ENCODE results near the gene SGPP1. TPM values are rescaled to one million over a fixed set of nuclear protein-coding genes. Genes with fewer than 3 reads are reported as not detected.
"Not testable (repeated sequence)": the region's sequence is repeated elsewhere in the genome, so short reads cannot be mapped to it uniquely, and the experiment has no call there.

Gene SGPP1
- total RNA-seq, 2 donors from 2014 or later: 16.4 to 17.7 TPM

DNA sequence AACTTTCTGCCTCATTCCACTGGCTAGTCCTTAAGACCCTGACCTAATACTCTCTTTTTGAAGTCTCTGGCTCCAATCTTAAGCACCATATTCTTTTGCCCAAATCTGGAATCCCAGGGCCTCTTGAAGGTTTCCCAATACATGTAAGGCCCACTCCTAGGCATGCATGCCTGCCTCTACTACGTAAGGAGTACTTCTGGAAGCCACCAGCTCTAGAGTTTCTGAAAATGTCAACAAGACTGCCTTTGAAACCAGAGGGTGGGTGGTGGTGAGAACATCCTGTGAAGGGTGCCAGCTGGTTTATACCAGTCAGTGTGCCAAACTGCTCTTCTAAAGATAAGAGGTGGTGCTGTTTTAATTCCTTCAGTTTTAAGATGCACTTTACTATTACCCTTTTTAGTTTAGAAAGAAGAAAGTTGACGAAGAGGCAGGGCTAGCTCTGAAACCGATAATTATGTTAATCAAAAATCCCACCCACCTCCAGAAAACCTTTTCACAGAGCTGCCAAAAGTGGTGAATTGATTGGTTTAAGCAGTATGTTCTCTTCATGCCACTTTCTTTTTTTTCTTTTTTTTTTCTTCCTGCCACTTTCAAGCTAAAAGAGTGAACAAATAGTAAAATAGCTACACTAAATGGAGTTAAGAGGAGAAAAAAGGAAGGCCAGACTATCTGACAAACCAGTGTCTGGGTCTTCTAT lies 77.5 kb downstream of the SGPP1 start:
- intact Hi-C loops (cut with DNase I): no loop called here

GRCh38 chr14:63647696-63648410 lies 80.0 kb downstream of the SGPP1 start:
- intact Hi-C loops (cut with DNase I): no loop called here
- no peak for DNase-seq (ENCODE audit: low spot score)

More for the DNA sequence above, 77.5 kb downstream of the SGPP1 start:
- DNase-seq (ENCODE audit: low spot score): no peak

DNA sequence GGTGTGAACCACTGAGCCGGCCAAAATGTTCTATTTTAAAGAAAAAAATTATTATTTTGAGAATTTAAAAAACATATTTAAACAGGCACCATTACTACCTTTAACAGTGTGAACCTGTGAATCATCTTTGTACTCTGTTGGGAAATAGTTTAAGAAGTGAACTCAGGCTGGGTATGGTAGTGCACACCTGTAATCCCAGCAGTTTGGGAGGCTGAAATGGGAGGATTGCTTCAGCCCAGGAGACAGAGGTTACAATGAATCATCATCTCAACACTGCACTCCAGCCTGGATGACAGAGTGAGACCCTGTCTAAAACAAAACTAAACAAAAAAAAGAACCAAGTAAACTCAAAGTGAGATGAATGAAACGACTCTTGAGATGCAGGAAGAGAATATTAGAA lies 83.1 kb downstream of the SGPP1 start:
- intact Hi-C loops (cut with DNase I): no loop called here
- DNase-seq (ENCODE audit: low spot score): no peak

DNA sequence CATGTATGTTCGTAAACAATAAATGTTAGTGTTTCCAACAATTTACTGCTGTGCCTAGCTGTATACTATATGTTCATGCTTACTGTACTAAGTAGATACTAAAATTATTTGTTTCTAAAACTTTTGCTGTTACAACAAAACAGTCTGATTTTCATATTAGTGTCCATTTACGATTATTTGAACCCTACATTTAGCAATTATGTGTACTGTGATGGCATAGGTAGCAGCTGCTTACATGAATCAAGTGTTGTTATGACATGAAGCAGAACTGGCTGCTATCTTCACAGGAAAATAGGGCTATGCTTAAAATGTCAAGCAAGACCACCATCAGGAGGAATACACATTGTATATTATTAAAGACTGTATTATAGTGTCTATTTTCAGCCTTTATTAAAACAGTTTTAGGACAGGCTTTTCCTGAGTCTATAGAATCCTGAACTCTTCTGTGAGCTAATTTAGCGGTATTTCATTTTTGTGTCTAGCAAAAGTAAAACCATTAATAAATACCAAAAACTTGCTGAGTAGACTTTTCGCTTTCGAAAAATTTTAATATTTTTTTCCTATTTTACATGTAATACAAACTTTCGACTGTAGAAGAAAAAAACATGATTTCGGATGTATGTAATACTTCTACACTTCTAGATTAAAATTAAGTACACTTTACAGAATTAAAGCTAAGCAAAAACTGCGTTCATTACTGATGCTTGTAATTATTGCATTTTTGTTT lies 85.0 kb downstream of the SGPP1 start:
- no peak for DNase-seq (ENCODE audit: low spot score)
- intact Hi-C loops (cut with DNase I): no loop called here

DNA sequence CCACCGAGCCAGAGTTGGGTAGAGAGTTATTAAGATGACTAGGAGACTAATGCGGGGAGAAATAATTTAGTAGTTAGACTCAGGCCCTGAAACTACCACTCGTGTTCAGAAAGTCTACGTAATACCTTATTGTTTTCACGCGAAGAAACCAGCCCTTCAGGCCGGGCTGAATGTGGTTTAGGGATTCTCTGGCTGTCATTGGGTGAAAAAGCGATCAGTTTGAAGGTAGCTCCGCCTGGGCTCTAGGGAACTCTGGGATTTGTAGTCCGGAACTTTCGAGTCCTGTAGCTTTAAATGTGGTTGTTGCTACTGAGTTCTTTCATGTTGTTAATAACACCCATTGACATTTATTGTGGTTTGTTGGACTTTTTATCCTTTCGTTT lies 85.6 kb downstream of the SGPP1 start:
- no peak for DNase-seq (ENCODE audit: low spot score)
- intact Hi-C loops (cut with DNase I): no loop called here

DNA sequence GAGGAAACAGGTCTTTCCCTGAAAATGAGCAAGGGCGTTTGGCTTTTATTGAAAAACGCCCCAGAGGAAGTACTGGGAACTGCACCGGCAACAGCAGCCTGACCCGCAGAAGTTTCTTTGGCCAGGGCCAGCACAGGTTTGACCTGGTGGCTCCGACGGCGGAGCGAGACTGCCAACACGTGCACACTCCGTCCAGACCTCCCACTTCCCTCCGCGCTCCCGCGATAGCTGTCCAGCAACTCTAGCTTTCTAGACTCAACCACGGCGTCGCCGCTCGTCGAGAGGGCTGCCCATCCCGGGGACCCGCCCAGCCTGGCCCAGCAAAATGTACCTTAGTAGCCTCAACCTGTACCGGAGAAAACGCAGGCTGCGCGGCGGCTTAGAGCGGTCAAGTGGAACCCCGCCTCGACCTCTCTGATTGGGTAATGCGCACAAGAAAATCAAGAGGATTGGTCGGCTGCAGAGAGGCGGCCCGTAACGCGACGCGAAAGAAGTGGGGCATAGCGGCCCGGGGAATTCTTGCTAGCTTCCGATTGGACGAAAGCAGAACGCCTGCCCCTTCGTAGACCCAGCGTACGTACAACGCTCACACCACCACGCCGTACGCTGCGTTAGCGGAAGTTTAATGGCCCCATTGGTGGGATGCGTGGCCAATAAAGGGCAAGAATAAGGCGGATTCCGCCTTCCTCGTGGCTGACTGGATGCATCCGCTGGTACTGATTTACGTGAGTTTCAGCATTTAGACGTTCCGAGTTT lies 86.2 kb downstream of the SGPP1 start, which contains the start of gene WDR89:
Gene WDR89 (minus strand): TSS at position 399 of the 756 bp plus-strand sequence. CDS start 41,929 bp downstream, outside the sequence.
- DNase-seq (ENCODE audit: low spot score): peak; percentile 99
- intact Hi-C loops (cut with DNase I): no loop called here

DNA sequence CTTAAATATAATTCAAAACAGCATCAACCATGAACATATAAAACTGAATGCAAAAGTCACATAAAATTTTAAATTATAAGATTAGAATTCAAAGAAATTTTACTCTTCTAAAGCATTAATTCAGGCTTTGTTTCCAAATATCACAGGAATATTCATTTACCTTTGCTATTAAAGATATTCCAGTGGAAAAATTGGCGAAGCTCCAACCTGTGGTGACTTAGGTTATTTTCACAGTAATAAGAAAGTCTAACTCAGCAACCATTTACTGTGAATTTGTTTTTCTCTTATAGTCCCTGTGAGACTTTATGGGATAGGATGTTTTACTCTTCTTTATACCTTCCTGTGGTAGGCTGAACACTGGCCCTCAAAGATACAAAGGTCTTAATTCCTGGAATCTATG lies 89.4 kb downstream of the SGPP1 start:
- intact Hi-C loops (cut with DNase I): no loop called here
- no peak for DNase-seq (ENCODE audit: low spot score)

- DNase-seq (ENCODE audit: low spot score); intact Hi-C loops (cut with DNase I): not testable (repeated sequence)
Observed at GRCh38 chr14:63636094-63636635, 91.7 kb downstream of the SGPP1 start.

Other genes starting within 250 kb of the SGPP1 start
- 10 to 100 TPM; 34.4 to 44.5 TPM for gene PPP2R5E, start 184.7 kb downstream of the SGPP1 start, total RNA-seq
- gene WDR89, start 86.2 kb downstream of the SGPP1 start, total RNA-seq: 10 to 100 TPM in 1 of 2 donors, 1 to 10 TPM in 1; 8.7 to 10.5 TPM
- 10 to 100 TPM; 63.4 to 83.9 TPM for gene SYNE2, start 124.9 kb upstream of the SGPP1 start, total RNA-seq

Measured in posterior vena cava (tissue), 2 donors.